Upper lobe of right lung (tissue), 1 donor: ENCODE data around the gene GLUD2. TPM values are rescaled to one million over a fixed set of nuclear protein-coding genes. Genes with fewer than 3 reads are reported as not detected.

Source experiments
- ATAC-seq: fragments of 200-7000 bp; cut with Tn5 transposase; one replicate; pipeline ENCODE4 v1.9.1; 2020; ENCODE audit warnings: mild to moderate bottlenecking, moderate library complexity
- DNase-seq: peaks from one replicate; pipeline ENCODE4 v3.0.0-alpha.2; 2020
- H3K27ac ChIP-seq: fragments of 200-600 bp; one replicate; pipeline ENCODE4 v1.8.0; 2022
- H3K27me3 ChIP-seq: fragments of 200-600 bp; one replicate; pipeline ENCODE4 v1.8.0; 2022; ENCODE audit warnings: mild to moderate bottlenecking
- H3K36me3 ChIP-seq: fragments of 200-600 bp; one replicate; pipeline ENCODE4 v1.8.0; 2022
- H3K4me1 ChIP-seq: fragments of 200-600 bp; one replicate; pipeline ENCODE4 v1.8.0; 2022
- H3K4me3 ChIP-seq: fragments of 200-600 bp; one replicate; pipeline ENCODE4 v1.8.0; 2022; ENCODE audit warnings: mild to moderate bottlenecking
- H3K9me3 ChIP-seq: fragments of 200-600 bp; one replicate; pipeline ENCODE4 v1.8.0; 2022
- CTCF ChIP-seq: fragments of 200-600 bp; IDR thresholded peaks from one replicate; pipeline ENCODE4 v1.8.0; 2022; ENCODE audit warnings: antibody characterized with exemption
- intact Hi-C: fragments of 100-400 bp; cut with DNase I; formaldehyde crosslinking; loops from one replicate; pipeline ENCODE4 v1.11.0; 2022
- total RNA-seq: library from RNA; stranded (reverse); fragmentation: NEBNext Ultra II Directional; extraction: Animal tissue kit (Norgen Biotek cat#: 25700); gene quantifications from one replicate; pipeline ENCODE4 v1.2.1, GENCODE V29; 2021
- donor health status: DM: no; HTN: yes; CAD: no; lungs with severe emphysema.

The GLUD2 gene
- total RNA-seq, 1 donor from 2014 or later, result 1.6 TPM

- intact Hi-C loops, result no loop called here
- no peak for DNase-seq
Measured at GRCh38 chrX:121032531-121032930, 14.9 kb upstream of the GLUD2 start.

DNA sequence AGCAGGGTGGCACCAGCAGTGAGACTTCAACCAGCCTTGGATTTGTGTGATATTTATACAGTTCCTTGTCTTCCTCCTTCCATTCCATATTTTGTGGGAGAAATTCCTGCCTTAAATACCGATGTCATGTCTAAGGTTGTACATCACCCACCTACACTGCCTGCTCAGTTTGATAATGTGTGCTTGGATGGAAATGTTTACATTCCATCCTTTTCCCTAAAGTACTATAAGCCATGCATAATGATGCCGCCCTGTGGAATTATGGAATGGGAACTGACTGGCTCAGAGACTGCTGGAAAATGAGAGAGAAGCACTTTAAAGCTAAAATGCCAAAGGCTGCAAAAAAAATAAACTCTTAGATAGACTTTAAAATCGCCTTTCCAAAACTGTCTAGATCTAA is 11.3 kb upstream of the GLUD2 start:
- no peaks in the 10 kb centered on the region for H3K9me3 ChIP-seq
- H3K4me3 ChIP-seq, result no peak overlapping the region
- H3K36me3 ChIP-seq, result no peaks in the 10 kb centered on the region
- ATAC-seq, result no peak
- H3K4me1 ChIP-seq, result no peaks in the 10 kb centered on the region
- no peak overlapping the region for H3K27ac ChIP-seq
- intact Hi-C loops, result no loop called here
- DNase-seq, result no peak
- TF ChIP-seq CTCF, result no peak
- H3K27me3 ChIP-seq, result no peaks in the 10 kb centered on the region

More at GRCh38 chrX:121032531-121032930, 14.9 kb upstream of the GLUD2 start:
- no peaks in the 10 kb centered on the region for H3K27me3 ChIP-seq
- no peak for ATAC-seq
- TF ChIP-seq CTCF, result no peak
- H3K9me3 ChIP-seq, result no peaks in the 10 kb centered on the region
- no peak overlapping the region for H3K27ac ChIP-seq
- H3K36me3 ChIP-seq, result no peaks in the 10 kb centered on the region
- no peaks in the 10 kb centered on the region for H3K4me1 ChIP-seq
- no peak overlapping the region for H3K4me3 ChIP-seq

DNA sequence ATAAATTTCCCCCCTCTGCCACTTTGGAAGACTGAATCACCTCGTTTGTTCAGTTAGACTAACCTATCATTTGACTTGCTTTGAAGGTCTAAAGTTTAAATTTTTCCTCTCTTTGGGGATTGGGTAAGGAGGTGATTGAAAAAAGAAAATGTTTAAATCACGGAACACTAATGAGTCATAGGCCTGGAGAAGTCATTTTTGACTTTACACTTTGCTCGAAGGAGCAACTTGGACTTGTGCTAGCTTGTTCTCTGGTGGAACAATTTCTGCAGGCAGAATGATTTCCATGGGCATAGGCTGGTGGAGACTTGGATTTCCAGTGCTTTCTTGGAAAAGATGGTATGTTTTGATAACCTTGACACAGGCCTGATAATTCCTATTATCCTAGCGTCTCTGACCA is 10.5 kb upstream of the GLUD2 start:
- no peak overlapping the region for H3K4me3 ChIP-seq
- intact Hi-C loops, result no loop called here
- ATAC-seq (no peak), DNase-seq (no peak)
- H3K9me3 ChIP-seq, result no peaks in the 10 kb centered on the region
- H3K4me1 ChIP-seq, result no peaks in the 10 kb centered on the region
- H3K27ac ChIP-seq, result no peak overlapping the region
- H3K36me3 ChIP-seq, result no peaks in the 10 kb centered on the region
- TF ChIP-seq CTCF, result no peak
- H3K27me3 ChIP-seq, result no peaks in the 10 kb centered on the region

- Histone ChIP-seq H3K4me3 (no peak overlapping the region), H3K4me1 (no peaks in the 10 kb centered on the region), H3K27me3 (no peaks in the 10 kb centered on the region), H3K9me3 (no peaks in the 10 kb centered on the region), H3K27ac (no peak overlapping the region), H3K36me3 (no peaks in the 10 kb centered on the region)
- no peak for TF ChIP-seq CTCF
- intact Hi-C loops, result no loop called here
- DNase-seq (no peak), ATAC-seq (no peak)
Measured at GRCh38 chrX:121050781-121051180, 3.4 kb downstream of the GLUD2 start.

- H3K27me3 ChIP-seq, result no peaks in the 10 kb centered on the region
- ATAC-seq, result no peak
- no peaks in the 10 kb centered on the region for H3K36me3 ChIP-seq
Measured at GRCh38 chrX:121052122-121052521, 4.7 kb downstream of the GLUD2 start.

More at GRCh38 chrX:121052122-121052521, 4.7 kb downstream of the GLUD2 start:
- no peak for DNase-seq
- H3K4me3 ChIP-seq, result no peak overlapping the region
- intact Hi-C loops, result no loop called here
- H3K9me3 ChIP-seq, result no peaks in the 10 kb centered on the region
- no peak overlapping the region for H3K27ac ChIP-seq
- no peaks in the 10 kb centered on the region for H3K4me1 ChIP-seq
- TF ChIP-seq CTCF, result no peak
